Stimulated activated effector memory CD8-positive, alpha-beta T cell treated with anti-CD3 and anti-CD28 coated beads, Interleukin-12 subunit alpha, Interleukin-12 subunit beta, amount 100 ng/mL, for 72 hours (primary cell): ENCODE data around the gene SARNP.

Experiments
- ATAC-seq: fragments of 150-1000 bp; cut with Tn5 transposase; 2 replicates; pipeline ENCODE4 v1.10.0; 2021
- DNase-seq, 2 donors: peaks; one replicate each; pipeline ENCODE4 v3.0.0; 2021 to 2022; ENCODE audit warnings: low spot score in 2 of 2
- H3K27ac Mint-ChIP-seq: one replicate; pipeline ENCODE4 v1.8.0; 2022; ENCODE audit warnings: mild to moderate bottlenecking, mixed read lengths
- H3K36me3 Mint-ChIP-seq: one replicate; pipeline ENCODE4 v1.8.0; 2022; ENCODE audit warnings: mild to moderate bottlenecking, mixed read lengths
- H3K4me1 Mint-ChIP-seq: one replicate; pipeline ENCODE4 v1.8.0; 2022; ENCODE audit warnings: mixed read lengths
- H3K4me3 Mint-ChIP-seq: one replicate; pipeline ENCODE4 v1.8.0; 2022; ENCODE audit warnings: mild to moderate bottlenecking, mixed read lengths
- H3K9me3 Mint-ChIP-seq: one replicate; pipeline ENCODE4 v1.8.0; 2022; ENCODE audit warnings: mixed read lengths

Gene SARNP

GRCh38 chr12:55823419-55823818, 5.9 kb upstream of the SARNP start:
- ATAC-seq, result no peak
- Mint-ChIP-seq H3K36me3 (no peaks in the 10 kb centered on the region), H3K27ac (peak overlapping the region; percentile 92), H3K9me3 (no peaks in the 10 kb centered on the region), H3K4me3 (no peak overlapping the region), H3K4me1 (peaks cover 39% of the 10 kb centered on the region)
- DNase-seq, result no peak

GRCh38 chr12:55822228-55822627, 4.7 kb upstream of the SARNP start:
- DNase-seq (no peak), ATAC-seq (no peak)
- H3K9me3 Mint-ChIP-seq, result no peaks in the 10 kb centered on the region
- no peaks in the 10 kb centered on the region for H3K36me3 Mint-ChIP-seq
- peaks cover 28% of the 10 kb centered on the region for H3K4me1 Mint-ChIP-seq
- peak overlapping the region; percentile 92 for H3K27ac Mint-ChIP-seq
- H3K4me3 Mint-ChIP-seq, result no peak overlapping the region

GRCh38 chr12:55820679-55821078, 3.2 kb upstream of the SARNP start:
- Mint-ChIP-seq H3K9me3 (no peaks in the 10 kb centered on the region), H3K36me3 (peaks cover 6% of the 10 kb centered on the region), H3K4me1 (peaks cover 15% of the 10 kb centered on the region), H3K27ac (peak overlapping the region; percentile 20), H3K4me3 (no peak overlapping the region)
- ATAC-seq (no peak), DNase-seq (no peak)

- H3K36me3 Mint-ChIP-seq, result peaks cover 24% of the 10 kb centered on the region
- peak overlapping the region; percentile 79 for H3K27ac Mint-ChIP-seq
- no peak for ATAC-seq
- no peak for DNase-seq
- peaks cover 12% of the 10 kb centered on the region for H3K4me1 Mint-ChIP-seq
- no peaks in the 10 kb centered on the region for H3K9me3 Mint-ChIP-seq
- H3K4me3 Mint-ChIP-seq, result no peak overlapping the region
Observed at GRCh38 chr12:55818886-55819285, 1.4 kb upstream of the SARNP start.

- H3K4me3 Mint-ChIP-seq, result no peak overlapping the region
- H3K9me3 Mint-ChIP-seq, result no peaks in the 10 kb centered on the region
- H3K36me3 Mint-ChIP-seq, result peaks cover 31% of the 10 kb centered on the region
- DNase-seq, result no peak
- H3K27ac Mint-ChIP-seq, result no peak overlapping the region
- ATAC-seq, result peak; percentile 64
- peaks cover 11% of the 10 kb centered on the region for H3K4me1 Mint-ChIP-seq
Observed at GRCh38 chr12:55818140-55818728, 710 bp upstream of the SARNP start.

GRCh38 chr12:55816881-55817344, 611 bp downstream of the SARNP start:
- no peak for ATAC-seq
- peaks cover 40% of the 10 kb centered on the region for H3K36me3 Mint-ChIP-seq
- H3K27ac Mint-ChIP-seq, result no peak overlapping the region
- no peak for DNase-seq
- peaks cover 23% of the 10 kb centered on the region for H3K4me1 Mint-ChIP-seq
- no peaks in the 10 kb centered on the region for H3K9me3 Mint-ChIP-seq
- no peak overlapping the region for H3K4me3 Mint-ChIP-seq

- no peak overlapping the region for H3K27ac Mint-ChIP-seq
- H3K36me3 Mint-ChIP-seq, result peaks cover 55% of the 10 kb centered on the region
- H3K9me3 Mint-ChIP-seq, result no peaks in the 10 kb centered on the region
- DNase-seq (no peak), ATAC-seq (no peak)
- no peak overlapping the region for H3K4me3 Mint-ChIP-seq
- peaks cover 30% of the 10 kb centered on the region for H3K4me1 Mint-ChIP-seq
Observed at GRCh38 chr12:55815473-55815872, 2.1 kb downstream of the SARNP start.

GRCh38 chr12:55814257-55814656, 3.3 kb downstream of the SARNP start:
- Mint-ChIP-seq H3K9me3 (no peaks in the 10 kb centered on the region), H3K4me1 (peaks cover 34% of the 10 kb centered on the region), H3K27ac (no peak overlapping the region), H3K4me3 (no peak overlapping the region), H3K36me3 (peaks cover 67% of the 10 kb centered on the region)
- ATAC-seq, result no peak
- DNase-seq, result no peak

- Mint-ChIP-seq H3K9me3 (no peaks in the 10 kb centered on the region), H3K27ac (peak overlapping the region; percentile 7), H3K4me3 (no peak overlapping the region), H3K4me1 (peaks cover 36% of the 10 kb centered on the region), H3K36me3 (peaks cover 89% of the 10 kb centered on the region)
- no peak for DNase-seq
- ATAC-seq, result no peak
Observed at GRCh38 chr12:55812088-55812487, 5.4 kb downstream of the SARNP start.

- H3K4me3 Mint-ChIP-seq, result no peak overlapping the region
- peak overlapping the region; percentile 32 for H3K27ac Mint-ChIP-seq
- ATAC-seq (no peak), DNase-seq (no peak)
- no peaks in the 10 kb centered on the region for H3K9me3 Mint-ChIP-seq
- peaks cover 39% of the 10 kb centered on the region for H3K4me1 Mint-ChIP-seq
- H3K36me3 Mint-ChIP-seq, result peaks cover 95% of the 10 kb centered on the region
Observed at GRCh38 chr12:55809274-55809673, 8.2 kb downstream of the SARNP start.

- no peak overlapping the region for H3K4me3 Mint-ChIP-seq
- H3K9me3 Mint-ChIP-seq, result no peaks in the 10 kb centered on the region
- H3K36me3 Mint-ChIP-seq, result peaks cover 98% of the 10 kb centered on the region
- ATAC-seq (no peak), DNase-seq (no peak)
- H3K4me1 Mint-ChIP-seq, result peaks cover 26% of the 10 kb centered on the region
- H3K27ac Mint-ChIP-seq, result no peak overlapping the region
Observed at GRCh38 chr12:55806982-55807381, 10.5 kb downstream of the SARNP start.

- H3K4me3 Mint-ChIP-seq, result no peak overlapping the region
- H3K27ac Mint-ChIP-seq, result peak overlapping the region; percentile 17
- H3K4me1 Mint-ChIP-seq, result peaks cover 4% of the 10 kb centered on the region
- ATAC-seq, result no peak
- H3K9me3 Mint-ChIP-seq, result no peaks in the 10 kb centered on the region
- H3K36me3 Mint-ChIP-seq, result peaks cover 100% of the 10 kb centered on the region
- no peak for DNase-seq
Observed at GRCh38 chr12:55797550-55797949, 20.0 kb downstream of the SARNP start.

GRCh38 chr12:55797068-55797467, 20.5 kb downstream of the SARNP start:
- DNase-seq, result no peak
- H3K27ac Mint-ChIP-seq, result peak overlapping the region; percentile 17
- no peaks in the 10 kb centered on the region for H3K9me3 Mint-ChIP-seq
- peaks cover 4% of the 10 kb centered on the region for H3K4me1 Mint-ChIP-seq
- peaks cover 100% of the 10 kb centered on the region for H3K36me3 Mint-ChIP-seq
- no peak for ATAC-seq
- no peak overlapping the region for H3K4me3 Mint-ChIP-seq

GRCh38 chr12:55795950-55796349, 21.6 kb downstream of the SARNP start:
- H3K27ac Mint-ChIP-seq, result no peak overlapping the region
- H3K4me3 Mint-ChIP-seq, result no peak overlapping the region
- no peaks in the 10 kb centered on the region for H3K9me3 Mint-ChIP-seq
- peaks cover 100% of the 10 kb centered on the region for H3K36me3 Mint-ChIP-seq
- DNase-seq, result no peak
- ATAC-seq, result peak; percentile 62
- H3K4me1 Mint-ChIP-seq, result peaks cover 4% of the 10 kb centered on the region

- no peak for DNase-seq
- Mint-ChIP-seq H3K9me3 (no peaks in the 10 kb centered on the region), H3K4me1 (no peaks in the 10 kb centered on the region), H3K4me3 (no peak overlapping the region), H3K36me3 (peaks cover 100% of the 10 kb centered on the region), H3K27ac (no peak overlapping the region)
- ATAC-seq, result no peak
Observed at GRCh38 chr12:55789893-55790292, 27.6 kb downstream of the SARNP start.

- Mint-ChIP-seq H3K36me3 (peaks cover 100% of the 10 kb centered on the region), H3K9me3 (no peaks in the 10 kb centered on the region), H3K4me3 (no peak overlapping the region), H3K27ac (no peak overlapping the region), H3K4me1 (no peaks in the 10 kb centered on the region)
- DNase-seq, result no peak
- no peak for ATAC-seq
Observed at GRCh38 chr12:55789171-55789570, 28.4 kb downstream of the SARNP start.

- Mint-ChIP-seq H3K4me1 (no peaks in the 10 kb centered on the region), H3K36me3 (peaks cover 100% of the 10 kb centered on the region), H3K9me3 (no peaks in the 10 kb centered on the region), H3K27ac (no peak overlapping the region), H3K4me3 (no peak overlapping the region)
- no peak for DNase-seq
- no peak for ATAC-seq
Observed at GRCh38 chr12:55788546-55788945, 29.0 kb downstream of the SARNP start.
